Esophagus squamous epithelium (tissue), 4 donors: ENCODE results near the gene MRPL38.

Source experiments
- POLR2A ChIP-seq, 4 donors: fragments of 450-650 bp; IDR thresholded peaks; one replicate each; pipeline ENCODE4 v1.6.1; 2017; ENCODE audit warnings: antibody characterized with exemption in 4 of 4, mild to moderate bottlenecking in 4 of 4, moderate library complexity in 3 of 4
- TF ChIP-seq, protein P1 (sequence below), 6 experiments: fragments of 450-650 bp in 4 of 6; fragments of 200-600 bp in 2 of 6; sonication (generic) in 2 of 6; IDR thresholded peaks; one replicate each; pipeline ENCODE4 v1.5.1; 2016 to 2019; ENCODE audit warnings: antibody characterized with exemption in 6 of 6, mild to moderate bottlenecking in 4 of 6, moderate library complexity in 4 of 6

DNA sequence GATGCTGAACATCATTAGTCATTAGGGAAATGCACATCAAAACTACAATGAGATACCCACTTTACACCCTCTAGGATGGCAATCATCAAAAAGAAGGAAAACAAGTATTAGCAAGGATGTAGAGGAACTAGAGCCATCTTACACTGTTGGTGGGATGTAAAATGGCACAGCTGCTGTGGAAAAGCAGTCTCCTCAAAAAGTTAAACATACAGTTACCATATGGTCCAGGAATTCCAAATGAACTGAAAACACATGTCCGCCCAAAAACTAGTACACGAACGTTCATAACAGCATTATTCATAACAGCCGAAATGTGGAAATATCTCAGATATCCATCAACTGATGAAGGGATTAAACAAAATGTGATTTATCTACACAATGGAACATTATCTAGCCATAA, 29.1 kb upstream of the MRPL38 start:
- TF ChIP-seq, protein P1, sequence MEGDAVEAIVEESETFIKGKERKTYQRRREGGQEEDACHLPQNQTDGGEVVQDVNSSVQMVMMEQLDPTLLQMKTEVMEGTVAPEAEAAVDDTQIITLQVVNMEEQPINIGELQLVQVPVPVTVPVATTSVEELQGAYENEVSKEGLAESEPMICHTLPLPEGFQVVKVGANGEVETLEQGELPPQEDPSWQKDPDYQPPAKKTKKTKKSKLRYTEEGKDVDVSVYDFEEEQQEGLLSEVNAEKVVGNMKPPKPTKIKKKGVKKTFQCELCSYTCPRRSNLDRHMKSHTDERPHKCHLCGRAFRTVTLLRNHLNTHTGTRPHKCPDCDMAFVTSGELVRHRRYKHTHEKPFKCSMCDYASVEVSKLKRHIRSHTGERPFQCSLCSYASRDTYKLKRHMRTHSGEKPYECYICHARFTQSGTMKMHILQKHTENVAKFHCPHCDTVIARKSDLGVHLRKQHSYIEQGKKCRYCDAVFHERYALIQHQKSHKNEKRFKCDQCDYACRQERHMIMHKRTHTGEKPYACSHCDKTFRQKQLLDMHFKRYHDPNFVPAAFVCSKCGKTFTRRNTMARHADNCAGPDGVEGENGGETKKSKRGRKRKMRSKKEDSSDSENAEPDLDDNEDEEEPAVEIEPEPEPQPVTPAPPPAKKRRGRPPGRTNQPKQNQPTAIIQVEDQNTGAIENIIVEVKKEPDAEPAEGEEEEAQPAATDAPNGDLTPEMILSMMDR (IDR thresholded peaks at IDR 0.05) = no peak
- TF ChIP-seq POLR2A (IDR thresholded peaks at IDR 0.05) = no peak
